ENCODE results near the gene VPS26A. TPM values are rescaled to one million over a fixed set of nuclear protein-coding genes. Genes with fewer than 3 reads are reported as not detected.
A peak's percentile ranks its signal among the peaks of the same experiment; 100 is the strongest.

Gene VPS26A
- polyA plus RNA-seq, 3 donors = 10.1 to 58.3 (median 42.1) TPM

- peaks cover 49 to 55% of the 10 kb centered on the region in 2 donors for H3K4me1 ChIP-seq (ENCODE audit: control insufficient read depth in 1 of 2, insufficient read depth in 2 of 2, low read length in 2 of 2)
- Mint-ChIP-seq H3K4me3 (peak overlapping the region in 1 of 2 donors; percentile 35), H3K36me3 (no peaks in the 10 kb centered on the region), H3K27me3 (ENCODE audit: low read depth in 3 of 3) (peaks cover 0 to 1% (median 0%) of the 10 kb centered on the region in 3 donors), H3K4me1 (peaks cover 55% of the 10 kb centered on the region), H3K9me3 (no peaks in the 10 kb centered on the region), H3K27ac (peak overlapping the region; percentile 49 to 93 (median 76))
- no peaks in the 10 kb centered on the region for H3K36me3 ChIP-seq (replicated peaks in 1 of 2; ENCODE audit: control insufficient read depth in 1 of 2, insufficient read depth in 2 of 2, low read length in 2 of 2)
- peak overlapping the region; percentile 25 for H3K4me2 ChIP-seq (replicated peaks; ENCODE audit: extremely low read depth, low read length, poor library complexity, severe bottlenecking)
- intact Hi-C loops (cut with micrococcal nuclease) = loop anchor here in 1 of 2 donors (5.0 kb wide), 1 partner anchor 43 kb away; no protein-coding TSS in a partner anchor
- DNase-seq = no peak
- no peak overlapping the region for H3K9ac ChIP-seq (ENCODE audit: insufficient read depth, low read length, poor library complexity, severe bottlenecking)
- H3K4me3 ChIP-seq (replicated peaks in 1 of 3; ENCODE audit: low read depth in 2 of 3, low read length in 3 of 3) = peak overlapping the region in 1 of 3 experiments; percentile 7
- TF ChIP-seq CTCF (IDR thresholded peaks at IDR 0.05) = no peak
- H3K79me2 ChIP-seq (ENCODE audit: insufficient read depth, low read length) = peaks cover 79% of the 10 kb centered on the region
- no peaks in the 10 kb centered on the region for H3K9me3 ChIP-seq (replicated peaks in 1 of 2; ENCODE audit: control insufficient read depth in 1 of 2, insufficient read depth in 1 of 2, low read length in 2 of 2)
- H4K20me1 ChIP-seq (ENCODE audit: insufficient read depth, low read length) = no peaks in the 10 kb centered on the region
- peak overlapping the region in 1 of 2 donors; percentile 72 for H3K27ac ChIP-seq (ENCODE audit: low read depth in 1 of 2, low read length in 2 of 2)
- 3% methylated on average over 4 of the region's 4 CpGs for WGBS (ENCODE audit: insufficient coverage)
- H2AFZ ChIP-seq (ENCODE audit: insufficient read depth, low read depth, low read length, poor library complexity, severe bottlenecking) = peak overlapping the region; percentile 53
- H3K27me3 ChIP-seq (ENCODE audit: control insufficient read depth in 2 of 2, insufficient read depth in 2 of 2, low read length in 2 of 2) = no peaks in the 10 kb centered on the region
Measured at GRCh38 chr10:69075431-69075830, 48.5 kb upstream of the VPS26A start.

- TF ChIP-seq CTCF (IDR thresholded peaks at IDR 0.05) = no peak
- no peak overlapping the region for H2AFZ ChIP-seq (ENCODE audit: insufficient read depth, low read depth, low read length, poor library complexity, severe bottlenecking)
- H3K9me3 ChIP-seq (replicated peaks in 1 of 2; ENCODE audit: control insufficient read depth in 1 of 2, insufficient read depth in 1 of 2, low read length in 2 of 2) = no peaks in the 10 kb centered on the region
- intact Hi-C loops (cut with micrococcal nuclease) = loop anchor here in 1 of 2 donors (5.0 kb wide), 1 partner anchor 46 kb away; no protein-coding TSS in a partner anchor
- Mint-ChIP-seq H3K36me3 (no peaks in the 10 kb centered on the region), H3K9me3 (no peaks in the 10 kb centered on the region), H3K4me1 (peaks cover 46% of the 10 kb centered on the region), H3K27ac (peak overlapping the region in 1 of 7 donors; percentile 37), H3K4me3 (no peak overlapping the region), H3K27me3 (ENCODE audit: low read depth in 3 of 3) (peaks cover 0 to 2% (median 1%) of the 10 kb centered on the region in 3 donors)
- H3K4me2 ChIP-seq (replicated peaks; ENCODE audit: extremely low read depth, low read length, poor library complexity, severe bottlenecking) = no peak overlapping the region
- H3K9ac ChIP-seq (ENCODE audit: insufficient read depth, low read length, poor library complexity, severe bottlenecking) = no peak overlapping the region
- H4K20me1 ChIP-seq (ENCODE audit: insufficient read depth, low read length) = no peaks in the 10 kb centered on the region
- WGBS (ENCODE audit: insufficient coverage) = no CpG with 5 or more reads among the region's 2 CpGs
- no peak for DNase-seq
- H3K36me3 ChIP-seq (replicated peaks in 1 of 2; ENCODE audit: control insufficient read depth in 1 of 2, insufficient read depth in 2 of 2, low read length in 2 of 2) = no peaks in the 10 kb centered on the region
- peaks cover 43 to 44% of the 10 kb centered on the region in 2 donors for H3K4me1 ChIP-seq (ENCODE audit: control insufficient read depth in 1 of 2, insufficient read depth in 2 of 2, low read length in 2 of 2)
- H3K27ac ChIP-seq (ENCODE audit: low read depth in 1 of 2, low read length in 2 of 2) = no peak overlapping the region
- no peak overlapping the region for H3K4me3 ChIP-seq (replicated peaks in 1 of 3; ENCODE audit: low read depth in 2 of 3, low read length in 3 of 3)
- H3K27me3 ChIP-seq (ENCODE audit: control insufficient read depth in 2 of 2, insufficient read depth in 2 of 2, low read length in 2 of 2) = no peaks in the 10 kb centered on the region
- peaks cover 83% of the 10 kb centered on the region for H3K79me2 ChIP-seq (ENCODE audit: insufficient read depth, low read length)
Measured at GRCh38 chr10:69078311-69078710, 45.7 kb upstream of the VPS26A start.
